GM18517 (cell line): Measurements from ENCODE around the gene THSD4.

Experiments used
- ATAC-seq: cut with Tn5 transposase; IDR thresholded peaks from one replicate; pipeline ENCODE4 v1.9.1; 2021; ENCODE audit warnings: mild to moderate bottlenecking, moderate library complexity; ENCODE audit not compliant: unreplicated experiment

THSD4 gene

GRCh38 chr15:71509139-71509538 lies 393.9 kb downstream of the THSD4 start:
- no peak for ATAC-seq

DNA sequence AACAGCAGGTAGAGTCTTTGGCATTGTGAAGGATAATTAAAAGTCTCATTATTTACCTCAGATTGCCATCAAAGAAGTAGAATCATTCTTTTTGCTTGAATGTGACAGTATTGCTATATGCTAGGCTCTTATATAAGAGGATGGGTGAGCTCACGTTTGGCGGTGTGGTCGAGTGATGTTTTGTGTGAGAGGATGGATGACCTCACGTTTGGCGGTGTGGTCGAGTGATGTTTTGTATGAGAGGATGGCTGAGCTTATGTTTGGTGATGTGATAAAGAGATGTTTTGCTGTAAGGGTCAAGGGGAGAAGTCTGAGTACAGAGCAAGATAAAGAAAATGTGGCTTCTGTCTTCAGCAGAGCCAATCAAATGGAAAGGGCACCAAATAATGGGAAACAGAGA lies 395.5 kb downstream of the THSD4 start:
- no peak for ATAC-seq

DNA sequence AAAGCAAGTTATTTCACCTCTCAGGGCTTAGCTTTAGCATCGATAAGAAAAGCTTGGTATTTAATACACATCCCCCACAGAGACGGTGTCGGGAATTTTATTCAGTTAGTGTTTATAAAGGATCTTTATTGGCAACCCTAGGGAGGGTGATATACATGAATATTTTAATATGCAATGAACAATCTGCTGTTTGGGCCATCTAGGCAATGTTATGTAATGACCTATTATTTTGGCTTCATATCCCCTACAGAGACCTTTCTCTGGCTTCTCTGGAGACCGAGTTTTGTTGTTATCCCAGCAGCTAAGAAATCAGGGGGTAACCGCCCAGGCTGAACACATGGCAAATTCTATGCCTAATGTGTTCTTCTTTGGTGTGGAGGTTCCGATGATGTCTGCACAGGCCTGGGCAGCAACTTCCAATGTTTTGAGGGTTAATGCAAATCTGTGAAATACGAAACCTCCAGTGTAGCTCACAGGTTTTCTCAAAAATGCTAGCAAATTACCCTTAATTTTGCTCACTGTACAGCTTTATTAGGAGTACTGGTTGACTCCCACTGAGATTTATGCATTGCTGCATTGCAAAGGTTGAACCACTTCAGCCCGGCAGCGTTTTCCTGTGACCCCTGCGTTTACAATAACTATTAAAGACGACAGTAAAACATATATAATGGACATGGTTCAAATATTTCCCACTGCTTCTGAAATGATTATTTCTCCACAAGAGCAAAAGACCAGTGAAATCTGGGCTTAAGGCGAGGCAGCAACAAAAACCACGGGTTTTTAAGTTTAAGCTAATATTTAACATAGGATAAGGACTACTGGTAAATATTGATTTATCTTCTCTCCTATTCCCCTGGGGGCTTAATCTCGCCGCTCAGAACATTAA lies 396.8 kb downstream of the THSD4 start:
- no peak for ATAC-seq

DNA sequence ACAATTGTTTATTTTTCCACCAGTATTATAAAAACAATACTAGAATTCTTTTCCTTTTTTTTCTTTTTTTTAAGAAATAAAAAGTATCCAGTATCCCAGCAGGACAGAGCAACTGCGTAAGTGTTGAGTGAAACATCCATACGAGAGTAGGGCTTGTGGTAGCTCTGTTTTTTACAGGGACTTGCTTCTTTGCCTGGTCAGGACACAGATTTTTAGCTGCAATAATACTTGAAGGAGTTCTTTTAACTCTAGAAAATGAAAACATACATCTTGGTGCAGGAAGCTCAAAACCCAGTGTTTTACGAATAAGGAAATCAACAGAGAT lies 397.4 kb downstream of the THSD4 start:
- no peak for ATAC-seq

GRCh38 chr15:71515375-71516186 lies 400.3 kb downstream of the THSD4 start:
- ATAC-seq, result no peak

- ATAC-seq, result no peak
These were observed 402.5 kb downstream of the THSD4 start for GRCh38 chr15:71517751-71518150.

GRCh38 chr15:71518661-71519060 lies 403.4 kb downstream of the THSD4 start:
- no peak for ATAC-seq

DNA sequence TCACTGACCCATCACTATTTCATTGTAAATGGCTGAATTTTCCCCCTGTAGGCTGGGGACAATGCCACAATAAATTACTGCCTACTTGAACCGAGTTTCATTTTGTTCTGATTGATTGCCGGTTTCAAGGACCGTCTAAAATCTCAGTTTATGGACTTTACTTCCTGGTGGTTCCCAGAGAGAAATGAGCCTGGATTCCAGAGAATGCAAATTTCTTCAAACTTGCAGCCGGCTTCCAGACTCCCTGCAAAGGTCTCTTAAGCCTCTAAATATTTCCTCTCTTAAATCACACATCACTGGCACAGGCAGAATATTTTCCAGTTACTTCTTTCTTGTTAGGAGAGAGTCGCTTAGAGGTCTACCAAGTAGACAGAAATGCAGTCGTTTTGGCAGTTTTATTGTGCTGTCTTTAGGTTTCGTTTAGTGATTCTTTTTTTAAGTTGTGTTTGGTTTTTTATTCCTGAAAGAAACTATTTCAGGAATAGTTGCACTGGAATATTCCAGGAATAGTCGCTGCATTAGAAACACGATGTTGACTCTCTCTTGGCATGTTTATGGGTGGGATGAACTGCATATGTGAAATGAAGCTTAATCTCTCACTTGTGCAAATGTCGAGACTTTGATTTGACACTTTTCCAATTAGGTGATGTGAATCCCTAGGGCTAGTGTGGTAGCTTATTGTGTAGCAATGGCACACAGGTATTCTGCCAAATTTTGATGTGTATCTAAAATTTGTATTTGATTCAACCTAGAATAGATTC lies 411.0 kb downstream of the THSD4 start:
- ATAC-seq, result no peak

- ATAC-seq, result no peak
These were observed 414.1 kb downstream of the THSD4 start for GRCh38 chr15:71529361-71529760.

GRCh38 chr15:71530116-71530515 lies 414.8 kb downstream of the THSD4 start:
- no peak for ATAC-seq

- ATAC-seq, result no peak
These were observed 417.7 kb downstream of the THSD4 start for GRCh38 chr15:71532994-71533393.

GRCh38 chr15:71538181-71538580 lies 422.9 kb downstream of the THSD4 start:
- no peak for ATAC-seq

- no peak for ATAC-seq
These were observed 426.5 kb downstream of the THSD4 start for GRCh38 chr15:71541746-71542145.

DNA sequence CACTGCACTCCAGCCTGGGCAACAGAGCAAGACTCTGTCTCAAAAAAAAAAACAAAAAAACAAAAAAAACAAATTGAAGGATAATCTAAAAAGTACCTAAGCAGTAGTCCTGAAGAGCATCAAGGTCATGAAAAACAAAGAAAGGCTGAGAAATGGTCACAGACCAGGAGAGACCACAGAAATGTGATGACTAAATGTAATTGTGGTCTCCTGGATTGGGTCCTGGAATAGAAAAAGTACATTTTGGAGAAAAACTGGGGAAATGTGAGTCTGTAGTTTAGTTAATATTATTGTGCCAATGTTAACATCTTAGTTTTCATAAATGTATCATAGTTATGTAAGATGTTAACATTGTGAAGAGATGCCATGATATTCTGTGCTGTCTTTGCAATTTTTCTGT lies 427.6 kb downstream of the THSD4 start:
- ATAC-seq, result no peak

DNA sequence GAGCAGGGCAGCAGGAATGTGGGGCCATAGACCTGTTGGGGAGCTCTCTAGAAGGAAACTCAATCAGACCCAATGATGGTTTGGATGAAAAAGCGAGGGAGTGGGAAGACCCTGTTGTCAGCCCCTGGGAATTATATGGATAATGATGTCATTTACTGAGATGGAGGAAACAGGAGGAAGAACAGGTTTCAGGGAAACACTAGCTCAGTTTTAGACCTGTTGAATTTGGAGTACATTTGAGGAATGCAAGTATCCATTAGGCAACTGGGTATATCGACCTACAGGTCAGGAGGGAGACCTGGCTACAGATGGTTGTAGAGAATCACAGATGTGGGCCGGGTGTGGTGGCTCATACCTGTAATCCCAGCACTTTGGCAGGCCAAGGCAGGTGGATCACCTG lies 428.1 kb downstream of the THSD4 start:
- ATAC-seq, result no peak

GRCh38 chr15:71545223-71545760 lies 430.0 kb downstream of the THSD4 start:
- no peak for ATAC-seq

GRCh38 chr15:71545923-71546322 lies 430.7 kb downstream of the THSD4 start:
- no peak for ATAC-seq

GRCh38 chr15:71547011-71547410 lies 431.7 kb downstream of the THSD4 start:
- no peak for ATAC-seq

GRCh38 chr15:71548401-71548807 lies 433.1 kb downstream of the THSD4 start:
- no peak for ATAC-seq

GRCh38 chr15:71549091-71549490 lies 433.8 kb downstream of the THSD4 start:
- no peak for ATAC-seq

DNA sequence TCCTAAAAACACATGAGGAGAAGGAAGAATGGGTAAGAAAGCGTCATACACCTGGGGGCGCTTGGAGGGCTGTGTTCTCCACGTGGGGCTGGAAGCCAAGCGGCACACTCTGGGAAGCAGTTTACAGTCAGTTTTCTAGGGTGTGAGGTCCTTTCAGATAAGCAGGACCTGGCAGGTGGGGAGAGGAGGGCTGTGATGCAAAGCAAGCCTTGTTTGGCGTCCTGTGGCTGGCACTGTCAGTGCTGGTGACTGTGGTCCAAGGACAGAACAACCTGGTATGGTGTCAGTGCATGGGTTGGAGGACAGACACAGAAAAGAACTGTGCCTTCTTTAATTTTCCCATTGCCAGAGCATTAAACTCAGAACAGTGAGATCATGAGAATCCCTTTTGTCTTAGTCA lies 434.4 kb downstream of the THSD4 start:
- no peak for ATAC-seq
